ENCODE data around the gene ERLIN1.
A peak's percentile ranks its signal among the peaks of the same experiment; 100 is the strongest.

Gene ERLIN1

DNA sequence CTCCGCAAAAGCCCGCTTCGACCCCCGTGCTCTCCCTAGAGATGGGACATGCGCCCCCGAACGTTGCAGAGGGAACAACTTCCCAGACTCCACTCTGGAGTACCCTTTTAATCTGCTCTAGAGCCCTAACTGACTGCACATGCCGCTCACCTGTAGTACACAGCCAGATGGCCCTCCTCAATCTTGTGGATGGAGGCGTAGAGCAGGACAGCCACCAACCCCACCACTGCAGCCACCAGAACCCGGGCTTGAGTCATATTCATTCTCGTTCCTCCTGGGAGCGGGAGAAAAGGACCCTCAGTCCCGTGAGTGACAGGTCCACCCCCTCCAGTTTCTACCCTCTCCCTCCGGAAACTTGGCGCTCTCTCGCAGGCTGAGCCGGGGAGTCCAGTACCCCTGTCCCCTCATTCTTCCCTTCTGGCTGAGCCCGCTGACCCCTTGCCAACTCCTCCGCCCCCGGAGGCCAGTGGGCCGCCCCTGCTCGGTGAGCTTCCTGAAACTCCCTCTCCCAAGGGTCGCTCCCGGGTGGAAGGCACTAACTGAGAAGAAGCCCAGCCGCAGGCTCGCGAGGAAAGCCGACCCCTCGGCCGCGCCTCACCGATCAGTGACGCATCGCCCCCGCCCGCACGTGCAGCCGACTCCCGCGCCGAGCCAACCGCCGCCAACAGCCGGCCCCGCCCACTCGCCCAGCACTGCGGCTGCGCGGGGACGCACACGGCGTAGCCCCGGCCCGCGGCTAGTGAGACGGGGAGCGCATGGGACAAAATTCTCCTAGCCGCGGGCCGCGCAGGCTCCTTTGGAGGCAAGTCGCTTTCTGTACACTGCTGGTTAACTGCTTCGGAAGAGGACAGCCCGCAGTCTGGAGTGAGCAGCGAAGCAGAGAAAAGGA is at the start of gene ERLIN1:
ERLIN1 (minus strand) TSS at position 666 of the 889 bp plus-strand sequence; CDS start at position 263, 403 bp downstream.
- peak; percentile 69 to 81 for DNase-seq

GRCh38 chr10:100232101-100232500 is 46.3 kb upstream of the ERLIN1 start:
- no peak for DNase-seq

GRCh38 chr10:100229819-100230422 is 44.1 kb upstream of the ERLIN1 start:
- DNase-seq = no peak

DNA sequence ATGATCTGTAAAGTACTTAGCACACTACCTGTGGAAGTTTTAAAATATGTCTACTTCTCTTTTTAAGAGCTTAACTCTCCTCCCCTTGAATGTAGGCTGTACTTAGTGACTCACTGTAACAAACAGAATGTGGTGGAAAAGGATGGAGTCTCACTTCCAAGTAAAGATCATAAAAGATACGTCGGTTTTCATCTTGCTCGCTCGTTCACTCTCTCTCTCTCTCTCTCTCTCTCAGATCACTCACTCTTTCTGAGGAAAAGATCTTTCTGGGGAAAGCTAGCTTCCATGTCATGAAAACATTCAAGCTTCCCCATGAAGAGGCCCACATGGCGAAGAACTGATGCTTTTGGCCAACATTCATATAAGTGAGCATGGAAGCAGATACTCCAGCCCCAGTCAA is 38.0 kb upstream of the ERLIN1 start:
- no peak for DNase-seq

GRCh38 chr10:100222529-100222928 is 36.7 kb upstream of the ERLIN1 start:
- no peak for DNase-seq

DNA sequence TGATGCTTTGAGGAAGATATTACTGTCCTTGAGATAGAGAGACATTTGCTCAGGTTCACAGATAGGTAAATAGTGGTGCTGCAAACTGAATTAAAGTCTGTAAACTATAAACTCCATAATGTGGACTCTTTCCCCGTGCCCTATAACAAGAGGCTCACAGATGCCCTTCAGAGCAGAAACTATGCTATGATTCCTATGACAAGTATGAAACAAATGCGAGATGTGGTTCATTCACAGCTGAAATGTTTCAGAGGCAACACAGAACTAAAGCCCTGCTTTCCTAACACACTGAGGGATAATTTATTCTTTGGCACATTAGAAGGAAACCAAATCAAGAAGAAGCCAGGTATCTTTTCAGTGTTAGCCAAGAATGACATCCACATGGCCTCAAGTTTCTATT is 30.2 kb upstream of the ERLIN1 start:
- DNase-seq = no peak

- DNase-seq = no peak
These were observed 23.5 kb upstream of the ERLIN1 start for GRCh38 chr10:100209303-100209702.

GRCh38 chr10:100208276-100208675 is 22.4 kb upstream of the ERLIN1 start:
- no peak for DNase-seq

- no peak for DNase-seq
These were observed 18.5 kb upstream of the ERLIN1 start for GRCh38 chr10:100204370-100204769.

GRCh38 chr10:100201549-100201948 is 15.7 kb upstream of the ERLIN1 start:
- no peak for DNase-seq

GRCh38 chr10:100194711-100195110 is 8.9 kb upstream of the ERLIN1 start:
- DNase-seq = no peak

DNA sequence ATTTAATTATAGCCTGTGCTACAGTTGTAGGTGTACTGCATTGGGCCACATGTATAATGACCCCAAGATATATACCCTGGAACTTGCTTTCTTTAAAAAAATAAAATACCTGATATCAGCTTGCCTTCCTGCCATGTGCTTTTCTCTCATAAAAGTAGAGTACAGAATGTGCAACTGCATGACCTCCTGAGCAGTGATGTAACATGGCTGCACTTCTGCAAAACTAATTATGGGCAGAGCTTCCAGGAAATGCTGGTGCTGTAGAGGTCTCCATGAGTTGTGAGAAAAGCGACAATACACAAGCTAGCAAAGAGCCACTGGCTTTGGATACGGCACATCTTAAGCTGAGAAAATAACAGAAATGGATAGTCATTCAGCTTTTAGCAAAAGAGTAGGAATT is 6.5 kb upstream of the ERLIN1 start:
- no peak for DNase-seq

GRCh38 chr10:100186253-100187212 is 704 bp upstream of the ERLIN1 start:
- DNase-seq = peak in 1 of 2 experiments; percentile 66

DNA sequence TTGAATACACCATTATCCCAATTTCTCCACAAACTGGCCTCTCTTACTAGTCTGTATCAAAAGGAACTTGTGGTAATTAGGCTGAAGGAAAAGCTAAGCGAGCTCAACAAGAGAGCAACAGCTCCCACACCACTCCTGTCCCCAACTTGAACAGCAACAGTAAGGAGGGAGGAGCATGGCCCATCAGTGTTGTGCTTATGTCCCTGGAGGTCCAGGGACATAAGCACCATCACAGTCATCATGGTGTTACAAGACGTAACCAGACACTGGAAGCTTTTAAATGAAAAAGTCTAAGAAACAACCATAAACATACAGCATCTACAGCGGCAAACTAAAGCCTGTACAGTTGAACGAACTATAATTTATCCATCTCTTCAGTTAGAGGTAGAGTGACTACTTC is 989 bp downstream of the ERLIN1 start:
- DNase-seq = peak in 1 of 2 experiments; percentile 18

DNA sequence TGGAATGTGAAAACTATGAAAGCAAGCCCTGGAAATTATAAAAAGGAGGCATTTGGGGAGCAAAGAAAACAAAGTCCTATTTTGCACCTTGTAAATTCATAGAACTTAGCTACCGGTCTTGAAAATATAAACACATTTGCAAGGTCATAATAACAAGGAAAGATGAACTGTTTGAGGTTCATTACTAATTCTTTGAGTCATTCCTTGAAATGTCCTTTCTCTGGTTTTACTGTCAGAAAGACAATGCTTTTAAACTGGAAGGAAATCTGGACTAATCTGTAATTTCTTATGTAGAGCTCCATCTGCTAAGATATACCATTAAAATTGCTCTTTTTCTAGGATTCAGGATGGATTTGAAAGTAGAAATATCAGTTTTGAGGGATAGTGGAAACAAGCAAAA is 1.4 kb downstream of the ERLIN1 start:
- DNase-seq = no peak

GRCh38 chr10:100183481-100183880 is 2.3 kb downstream of the ERLIN1 start:
- DNase-seq = no peak

DNA sequence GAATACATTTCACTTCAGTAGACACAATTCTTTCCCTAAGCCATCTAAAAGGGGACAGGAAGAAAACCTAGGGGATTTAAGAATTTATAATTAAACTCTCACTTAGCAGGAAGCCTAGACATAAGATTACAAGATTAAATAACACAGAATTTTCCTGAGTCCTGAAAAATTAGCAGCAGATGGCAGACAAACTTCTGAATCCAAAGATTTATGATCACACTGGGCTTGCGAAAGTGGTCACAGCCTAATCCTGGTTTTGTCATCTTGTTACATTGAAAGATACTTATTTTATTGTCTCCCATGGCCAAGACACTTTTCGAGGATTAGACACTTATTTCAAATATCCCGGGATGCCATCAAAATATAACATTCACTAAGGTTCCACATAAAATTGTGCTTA is 2.9 kb downstream of the ERLIN1 start:
- DNase-seq = no peak

GRCh38 chr10:100182281-100182680 is 3.5 kb downstream of the ERLIN1 start:
- no peak for DNase-seq

DNA sequence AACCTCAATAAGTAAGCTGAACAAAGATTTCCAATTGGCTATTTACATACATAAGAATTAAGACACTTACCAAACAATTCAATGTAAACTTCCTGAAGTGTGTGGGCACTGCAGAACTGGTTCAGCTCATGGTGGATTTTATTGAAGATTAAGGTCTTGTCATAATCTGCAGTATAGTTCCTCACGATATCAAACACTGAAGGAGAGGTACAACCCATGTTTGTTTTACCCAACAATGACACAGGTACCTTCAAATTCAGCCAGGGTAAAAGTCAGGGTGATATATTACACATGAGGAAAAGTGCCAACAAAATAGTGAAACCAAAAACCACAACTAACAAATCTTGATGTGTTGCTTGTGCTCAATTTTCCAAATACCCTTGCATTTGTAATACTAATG is 10.0 kb downstream of the ERLIN1 start:
- DNase-seq = no peak

DNA sequence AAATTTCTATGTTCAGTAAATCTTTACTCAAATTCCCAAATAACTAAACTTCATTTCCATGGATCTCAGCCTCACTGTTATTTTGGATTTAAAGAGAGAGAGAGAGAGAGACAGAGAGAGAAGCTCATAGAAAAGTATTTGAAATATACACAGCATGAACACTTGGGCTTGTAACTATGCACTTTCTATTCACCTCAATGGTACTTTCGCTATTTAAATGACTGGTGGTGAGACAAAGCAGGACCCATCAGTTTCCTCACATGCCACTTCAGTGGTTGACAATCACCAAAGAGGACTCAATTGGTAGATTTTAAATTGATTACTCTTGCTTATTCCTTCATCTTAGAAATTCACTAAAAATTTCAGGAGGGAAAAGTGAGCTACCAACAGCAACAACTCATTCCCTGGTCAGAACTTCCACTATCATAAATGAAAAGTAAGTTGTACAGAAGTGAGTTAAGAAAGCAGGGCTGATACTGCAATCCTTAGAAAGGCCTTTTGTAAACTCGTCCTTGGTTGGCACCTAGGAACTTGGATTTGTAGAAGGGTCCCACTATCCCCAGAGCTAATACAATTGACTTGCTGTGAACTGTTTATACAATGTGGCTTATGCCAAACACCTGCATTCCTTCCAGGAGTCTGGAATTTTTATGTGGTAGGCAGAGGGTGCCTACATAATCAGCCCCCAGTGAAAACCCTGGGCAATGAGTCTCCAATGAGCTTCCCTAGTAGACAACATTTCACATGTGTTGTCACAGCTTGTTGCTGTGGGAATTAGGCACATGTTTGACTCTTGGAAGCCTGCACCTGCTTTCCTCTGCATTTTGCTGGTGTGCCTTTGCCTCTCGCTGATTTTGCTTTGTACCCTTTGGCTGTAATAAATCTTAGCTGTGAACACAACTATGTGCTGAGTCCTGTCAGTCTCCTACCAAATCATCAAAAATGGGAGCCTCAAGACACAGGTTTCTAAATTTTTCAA is 10.8 kb downstream of the ERLIN1 start:
- DNase-seq = no peak

- no peak for DNase-seq
These were observed 12.8 kb downstream of the ERLIN1 start for GRCh38 chr10:100173035-100173434.

DNA sequence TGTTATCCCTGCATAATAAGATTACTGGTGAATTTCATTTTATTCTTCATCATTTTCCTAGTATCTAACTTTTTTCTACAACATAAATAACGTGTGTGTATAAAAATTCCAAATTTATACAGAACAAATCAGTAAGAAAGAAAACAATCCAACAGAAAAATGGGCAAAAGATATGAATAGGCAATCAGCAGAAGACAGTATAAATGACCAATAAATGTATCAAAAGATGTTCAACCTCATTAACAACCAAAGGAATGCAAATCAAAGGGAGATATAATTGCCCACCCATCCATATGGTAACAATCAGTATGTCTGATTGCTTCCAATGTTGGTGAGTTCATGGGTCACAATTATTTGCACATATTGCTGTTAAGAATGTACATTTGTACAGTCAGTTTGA is 13.5 kb downstream of the ERLIN1 start:
- no peak for DNase-seq

All from SW 1271 (cell line).